ENCODE data around the gene DCX.
A peak's percentile ranks its signal among the peaks of the same experiment; 100 is the strongest.

DCX gene

DNA sequence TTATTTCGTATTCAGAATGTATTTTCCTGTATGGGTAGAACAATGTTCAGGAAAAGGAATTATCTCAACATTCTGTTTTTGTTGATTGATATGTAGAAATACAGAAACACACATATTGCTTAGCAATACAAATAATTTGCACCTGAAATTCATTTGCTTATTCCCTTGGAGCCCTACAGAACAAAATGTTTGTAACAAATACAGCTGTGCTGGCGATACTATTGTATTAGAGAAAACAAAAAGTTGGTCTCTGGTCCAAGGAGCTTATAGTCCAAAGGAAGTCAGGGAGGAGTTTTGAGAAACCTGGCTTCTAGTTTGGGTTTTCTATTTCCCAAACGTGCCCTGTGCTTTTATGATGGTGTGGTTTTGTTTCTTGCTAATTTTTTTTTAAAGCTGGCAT lies 104.0 kb downstream of the DCX start:
- no peak for DNase-seq (ENCODE audit: low read depth)

DNA sequence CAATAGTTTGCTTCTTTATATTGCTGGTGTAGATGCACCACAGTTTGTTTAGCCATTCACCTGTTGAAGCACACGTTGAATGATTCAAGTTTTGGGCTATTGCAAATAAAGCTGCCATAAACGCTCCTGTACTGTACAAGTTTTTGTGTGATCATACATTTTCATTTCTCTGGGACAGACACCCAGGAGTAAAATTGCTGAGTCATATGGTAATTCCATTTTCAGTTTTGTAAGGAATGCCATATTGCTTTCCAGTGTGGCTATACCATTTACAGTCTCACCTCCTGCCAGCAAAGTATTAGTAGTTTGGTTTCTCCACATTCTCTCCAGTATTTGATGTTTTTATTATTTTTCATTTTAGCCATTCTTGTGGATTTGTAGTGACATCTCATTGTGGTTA lies 109.7 kb downstream of the DCX start:
- no peak for DNase-seq (ENCODE audit: low read depth)

DNA sequence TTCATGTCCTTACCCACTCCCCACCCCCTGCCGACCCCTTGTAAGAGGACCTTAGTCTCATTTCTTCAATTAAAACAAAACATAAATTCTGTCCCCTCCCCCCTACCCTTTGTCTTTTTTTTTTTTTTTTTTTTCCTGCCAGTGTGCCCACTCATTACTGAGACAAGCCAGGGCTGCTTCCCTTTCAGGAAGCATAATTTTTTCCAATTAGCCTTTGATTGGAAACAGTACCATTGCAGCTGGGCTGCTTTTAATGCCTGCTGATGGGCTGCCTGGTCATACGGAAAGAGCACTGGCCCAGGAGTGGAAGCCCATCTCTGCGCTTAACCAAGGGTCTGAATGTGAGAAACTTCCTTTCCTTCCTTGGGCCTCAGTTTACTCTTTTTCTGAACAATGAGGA lies 123.2 kb downstream of the DCX start:
- DNase-seq (ENCODE audit: low read depth): no peak

DNA sequence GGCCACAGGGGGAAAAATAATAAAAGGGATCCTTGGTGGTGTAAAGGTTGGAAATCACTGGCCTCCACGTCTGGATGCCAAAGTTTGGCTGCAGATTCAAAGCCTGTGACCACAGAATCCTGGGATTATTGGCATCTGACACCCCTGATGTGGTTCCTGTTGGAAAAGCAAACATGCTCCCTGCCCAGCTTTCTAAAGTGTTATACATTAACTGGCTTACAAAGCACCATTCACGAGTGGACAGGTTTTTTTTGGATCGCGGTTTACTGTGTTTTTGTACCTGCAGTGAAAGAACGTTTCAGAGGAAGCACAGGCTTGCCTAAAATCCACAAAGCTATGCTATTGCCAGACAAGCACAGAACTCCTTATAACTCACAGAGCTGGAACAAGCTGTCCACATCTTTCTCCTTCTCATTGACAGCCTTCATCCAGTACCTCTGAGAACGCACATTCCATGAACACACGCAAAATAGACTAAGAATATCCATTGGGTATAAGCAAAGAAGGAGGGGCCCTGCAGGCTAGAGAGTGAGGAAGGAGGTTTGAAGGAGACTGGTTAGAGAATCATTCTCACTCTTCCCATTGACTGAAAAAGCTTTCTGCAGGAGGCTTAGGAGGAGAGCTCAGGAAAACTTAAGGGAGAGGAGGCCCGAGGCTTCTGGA lies 127.2 kb downstream of the DCX start:
- no peak for DNase-seq (ENCODE audit: low read depth)

DNA sequence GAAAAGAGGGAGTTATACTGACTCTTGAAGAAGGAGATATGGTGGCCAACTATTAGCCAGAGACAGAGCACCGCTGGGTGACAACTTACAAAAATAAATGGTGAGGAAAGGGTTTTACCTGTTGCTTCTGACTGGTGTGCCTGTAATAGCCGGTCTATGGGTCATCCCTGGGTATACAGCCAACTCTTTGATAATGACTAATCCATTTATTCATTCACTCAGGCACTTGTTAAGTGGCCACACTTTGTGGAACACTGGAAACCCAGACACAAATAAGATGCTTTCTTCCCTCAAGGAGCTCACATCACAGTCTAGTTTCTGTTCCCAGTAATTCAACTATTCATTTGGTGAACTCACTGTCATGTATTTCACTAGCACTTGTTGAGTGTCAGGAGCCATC lies 128.5 kb downstream of the DCX start:
- no peak for DNase-seq (ENCODE audit: low read depth)

DNA sequence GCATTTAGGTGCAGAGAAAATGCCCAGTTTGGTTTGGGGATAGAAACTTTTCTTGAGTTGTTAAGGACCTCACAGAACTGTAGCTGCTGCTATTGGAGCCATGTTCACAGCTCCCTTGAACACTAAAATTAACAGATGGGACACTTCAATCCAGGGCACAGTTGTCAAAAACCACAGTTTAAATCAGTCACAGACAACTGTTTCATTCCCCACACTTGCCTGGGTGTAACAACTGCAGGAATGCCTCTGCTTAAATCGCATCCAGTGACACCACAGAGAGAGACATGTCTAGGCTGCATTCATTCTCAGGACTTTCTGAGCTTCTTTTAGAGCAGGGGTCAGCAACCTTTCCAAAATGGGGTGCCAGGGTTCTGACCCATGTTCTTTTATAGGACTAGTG lies 129.0 kb downstream of the DCX start:
- DNase-seq (ENCODE audit: low read depth): no peak

DNA sequence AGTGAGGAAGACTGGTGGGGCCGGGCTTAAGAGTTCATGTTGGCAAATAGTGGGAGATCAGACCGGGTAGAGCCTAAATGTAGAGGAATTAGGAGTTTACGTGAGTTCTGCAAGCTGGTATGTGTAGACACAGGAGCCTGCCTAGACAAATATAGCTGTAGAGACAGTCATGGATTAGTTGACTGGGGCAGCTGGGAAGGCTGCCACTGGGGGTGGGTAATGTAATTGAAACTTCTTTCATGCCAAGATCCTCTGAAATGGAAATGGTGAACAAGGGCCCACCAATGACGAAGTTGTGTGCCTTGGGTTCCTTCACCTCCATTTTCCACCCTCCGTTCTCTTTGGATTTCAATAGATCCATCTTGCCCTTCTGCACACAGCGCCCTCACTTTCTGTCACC lies 129.9 kb downstream of the DCX start:
- DNase-seq (ENCODE audit: low read depth): no peak

DNA sequence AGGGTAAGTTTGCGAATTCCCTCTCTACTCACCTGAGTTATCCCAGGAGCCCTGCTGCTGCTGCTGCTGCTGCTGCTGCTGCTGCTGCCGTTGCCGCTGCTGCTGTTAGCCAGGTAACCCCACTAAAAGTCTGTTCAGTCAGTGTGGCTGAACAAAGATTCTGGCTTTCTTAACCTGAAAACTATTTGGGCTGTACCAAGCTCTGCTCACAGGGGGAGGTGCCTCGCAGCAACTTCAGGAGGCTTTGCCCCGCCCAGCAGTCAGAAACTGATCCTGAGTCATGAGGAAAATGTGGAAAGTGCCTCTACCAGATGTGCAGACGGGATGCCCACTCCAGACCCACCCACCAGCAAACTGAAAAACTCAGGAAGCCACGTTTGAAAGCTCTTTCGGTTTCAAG lies 141.7 kb downstream of the DCX start, which contains the start of gene CAPN6:
Gene CAPN6 (minus strand): TSS at position 145 of the 400 bp plus-strand sequence. CDS start 6,547 bp downstream, outside the sequence.
- DNase-seq (ENCODE audit: low read depth): peak; percentile 4

DNA sequence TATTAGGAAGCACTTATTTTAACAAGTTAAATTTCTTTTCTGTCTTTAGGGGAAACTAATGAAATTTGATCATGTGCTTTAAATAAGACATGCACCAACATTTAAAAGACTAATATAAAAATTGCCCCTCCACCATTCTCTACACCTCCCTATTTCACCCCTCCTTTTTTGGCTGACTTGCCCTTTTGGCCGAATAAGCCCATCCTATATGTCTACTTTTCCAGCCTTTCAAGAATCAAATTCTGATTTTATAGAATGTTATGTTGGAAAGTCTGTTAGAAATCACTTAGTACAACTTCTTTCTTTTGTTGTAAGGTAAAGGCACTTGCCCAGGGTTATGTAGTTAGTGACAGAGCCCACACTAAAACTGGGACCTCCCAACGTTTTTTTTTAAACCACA lies 143.5 kb downstream of the DCX start:
- no peak for DNase-seq (ENCODE audit: low read depth)

DNA sequence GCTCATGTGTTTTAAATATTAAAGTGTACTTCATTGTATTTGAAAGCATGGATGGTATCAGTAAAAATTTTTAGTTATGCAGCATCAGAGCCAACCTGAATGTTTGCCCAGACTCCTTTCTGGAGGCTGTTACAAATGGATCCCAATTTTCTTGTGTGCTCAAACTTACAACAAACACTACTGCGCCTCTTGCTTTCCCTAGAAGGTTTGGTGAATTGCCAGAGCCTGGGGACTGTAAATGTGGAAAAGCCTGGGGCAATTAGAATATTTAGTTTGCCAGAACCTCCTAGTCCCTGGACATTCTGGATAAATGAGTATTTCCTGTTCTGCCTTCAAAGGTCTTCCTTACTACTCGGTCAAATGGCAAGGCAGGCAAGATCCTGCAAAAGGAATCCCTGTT lies 146.5 kb downstream of the DCX start:
- DNase-seq (ENCODE audit: low read depth): no peak

DNA sequence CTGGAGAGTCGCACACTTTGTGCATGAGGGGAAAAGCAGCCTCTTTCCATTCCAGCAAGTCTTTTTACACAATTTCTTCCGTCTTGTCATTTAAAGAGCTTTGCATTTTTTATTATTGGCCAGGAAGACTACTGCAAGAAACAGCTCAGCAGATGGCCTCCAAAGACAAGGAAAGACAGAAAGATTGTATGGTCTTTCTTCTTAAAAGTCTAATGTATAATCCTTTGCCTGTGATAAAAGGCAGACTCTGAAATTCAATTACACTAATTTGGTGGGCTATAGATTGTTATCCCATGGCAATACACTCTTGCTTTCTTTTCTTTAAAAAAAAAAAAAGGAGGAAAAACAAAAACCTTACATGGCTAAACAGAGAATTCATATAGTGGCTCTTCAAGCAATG lies 147.6 kb downstream of the DCX start:
- no peak for DNase-seq (ENCODE audit: low read depth)

DNA sequence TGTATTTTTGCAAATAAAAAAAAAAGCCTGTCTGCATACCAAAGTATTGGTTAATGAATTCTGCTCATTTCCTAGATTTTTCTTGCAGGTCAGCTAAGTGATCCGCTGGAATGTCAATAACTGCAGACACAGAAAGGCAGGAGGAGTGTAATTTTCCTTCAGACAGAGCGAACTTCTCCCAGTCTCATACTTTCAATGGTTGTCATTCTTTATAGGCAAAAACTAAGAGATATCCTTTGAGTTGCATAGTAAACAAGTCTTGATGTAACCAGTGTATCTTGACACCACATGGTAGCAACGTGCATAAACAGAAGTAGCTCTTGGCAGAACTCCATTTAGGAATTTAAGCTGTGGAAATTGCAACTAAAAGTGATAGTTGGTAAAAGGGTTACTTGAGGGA lies 149.9 kb downstream of the DCX start:
- no peak for DNase-seq (ENCODE audit: low read depth)

DNA sequence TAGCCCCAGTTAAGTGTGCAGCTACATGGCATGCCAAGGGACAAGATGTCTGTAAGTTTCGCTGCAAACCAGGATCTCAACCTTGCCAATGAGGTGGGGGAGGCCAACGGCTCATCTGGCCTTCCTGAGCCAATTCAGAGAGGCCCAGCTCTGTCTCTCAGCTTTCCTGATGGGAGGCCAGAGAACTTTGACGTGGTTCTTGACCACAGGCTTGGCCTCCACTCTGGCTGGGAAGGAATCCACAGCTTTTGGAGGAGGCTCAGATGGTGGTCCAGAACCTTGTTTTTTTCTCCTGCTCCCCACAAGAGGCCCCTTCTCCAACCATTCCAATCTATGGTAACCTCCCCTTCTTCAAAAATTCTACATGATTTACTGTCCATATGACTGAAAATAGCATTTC lies 151.5 kb downstream of the DCX start:
- DNase-seq (ENCODE audit: low read depth): no peak

DNA sequence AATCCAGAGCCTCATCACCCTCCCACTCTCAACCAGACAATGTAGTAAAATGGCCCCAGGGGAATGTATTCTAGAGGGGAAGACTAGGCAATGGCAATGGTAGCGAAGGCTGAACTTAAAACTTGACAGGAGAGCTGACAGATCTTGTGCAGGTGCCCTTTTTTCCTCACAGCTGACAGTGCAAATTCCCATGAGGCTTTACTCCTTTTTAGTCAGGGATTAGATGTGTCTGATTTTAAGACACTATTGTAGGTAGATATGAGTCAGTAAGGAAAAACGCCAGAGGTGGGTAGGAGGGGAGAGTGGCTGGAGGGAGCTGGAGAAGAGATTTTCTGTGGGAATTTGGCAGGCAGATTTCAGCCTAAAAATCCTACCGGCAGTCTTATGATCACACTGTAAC lies 152.4 kb downstream of the DCX start:
- no peak for DNase-seq (ENCODE audit: low read depth)

DNA sequence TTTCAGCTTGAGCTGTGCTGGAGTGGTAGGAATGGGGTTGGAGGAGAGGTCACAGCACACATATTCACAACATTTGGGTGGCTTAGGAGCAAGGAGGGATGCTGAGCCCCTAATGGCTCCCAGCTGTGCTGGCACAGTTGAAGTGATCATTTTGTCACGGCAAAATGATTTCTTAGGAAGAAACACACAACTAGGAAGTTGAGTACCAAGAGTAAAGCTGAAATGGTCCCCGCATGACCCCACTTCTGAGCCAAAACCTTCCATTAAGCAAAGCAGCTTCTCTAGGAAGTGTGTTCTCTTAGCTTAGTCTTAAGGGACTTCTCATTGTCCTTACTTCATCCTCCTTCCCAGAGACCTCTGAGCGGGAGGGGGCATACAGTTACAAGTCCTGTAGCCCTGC lies 154.3 kb downstream of the DCX start:
- DNase-seq (ENCODE audit: low read depth): no peak

DNA sequence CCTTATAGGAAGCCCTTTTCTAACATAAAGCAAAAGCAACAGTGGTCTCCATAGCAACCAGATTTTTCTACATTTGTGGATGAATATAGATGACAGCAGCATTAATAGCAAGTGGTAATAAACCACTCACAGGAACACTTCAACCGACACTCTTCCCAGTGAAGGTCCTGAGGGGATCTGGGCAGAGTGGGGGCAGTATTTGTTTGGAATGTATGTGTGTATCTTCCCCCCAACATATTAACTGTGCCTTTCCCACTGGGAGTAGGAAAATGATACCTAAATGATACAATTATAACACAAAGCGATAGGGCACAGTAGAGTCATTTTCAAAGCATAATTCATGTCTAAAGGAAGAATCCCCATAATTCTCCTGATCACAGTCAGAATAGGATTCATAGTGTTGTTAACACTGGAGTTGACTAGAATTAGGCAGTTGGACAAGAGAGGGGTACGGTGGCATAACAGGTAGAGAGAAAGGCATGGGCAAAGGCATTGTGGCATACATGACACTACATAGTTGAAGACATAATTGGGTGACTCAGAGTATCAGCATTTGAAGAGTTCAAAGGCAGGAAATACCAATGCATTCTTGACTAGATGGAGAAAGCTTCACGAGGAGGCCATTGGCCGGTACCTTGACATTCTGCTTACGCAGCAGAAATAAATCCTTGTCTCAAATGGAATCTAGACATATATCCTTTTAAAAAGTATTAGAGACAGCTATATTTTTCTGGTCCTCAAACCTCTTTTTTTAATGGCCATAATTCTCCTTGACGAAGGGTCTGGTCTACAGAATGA lies 156.9 kb downstream of the DCX start:
- no peak for DNase-seq (ENCODE audit: low read depth)

DNA sequence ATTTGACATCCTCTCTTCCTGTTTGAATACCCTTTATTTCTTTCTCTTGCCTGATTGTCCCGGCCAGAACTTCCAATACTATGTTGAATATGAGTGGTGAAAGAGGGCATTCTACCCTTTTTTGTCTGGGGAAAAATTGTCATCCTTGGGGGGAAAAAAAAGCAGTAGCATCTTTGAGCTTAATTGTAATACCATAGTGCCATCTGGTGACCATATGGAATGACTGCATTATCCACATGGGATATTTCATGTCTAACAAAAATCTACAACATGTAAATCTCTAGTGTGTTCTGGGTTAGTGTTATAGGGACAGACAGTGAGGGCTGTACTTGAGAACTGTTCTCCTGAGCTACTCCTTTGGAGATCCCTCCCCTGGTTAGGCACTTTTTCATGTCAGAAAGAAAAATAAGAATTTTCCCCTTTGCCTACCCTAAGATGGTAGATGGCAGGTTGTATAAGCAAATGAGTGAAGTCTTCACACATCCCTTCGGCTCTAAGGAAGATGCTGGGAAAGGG lies 167.7 kb downstream of the DCX start:
- peak; percentile 2 for DNase-seq (ENCODE audit: low read depth)

Measured in stromal cell of bone marrow (primary cell).